Measurements from ENCODE around the gene LCN9.

Gene LCN9
- long read RNA-seq, result 0 reads

- peaks cover 2% of the 10 kb centered on the region for H3K27me3 ChIP-seq (ENCODE audit: insufficient read depth, poor library complexity, severe bottlenecking)
- no peak for TF ChIP-seq SPI1 (IDR thresholded peaks at IDR 0.05; ENCODE audit: borderline replicate concordance, low read depth)
- no peak for TF ChIP-seq POLR2AphosphoS5 (IDR thresholded peaks at IDR 0.05; ENCODE audit: low read depth)
- no peak for TF ChIP-seq REST (IDR thresholded peaks at IDR 0.05; ENCODE audit: insufficient replicate concordance, low read depth)
- TF ChIP-seq CTCF (IDR thresholded peaks at IDR 0.05; ENCODE audit: insufficient read depth, low read length), result no peak
- TF ChIP-seq GABPA (IDR thresholded peaks at IDR 0.05; ENCODE audit: low read depth), result no peak
- DNase-seq (ENCODE audit: low read depth in 1 of 2, low spot score in 1 of 2), result no peak
These were observed at the start of gene LCN9 for GRCh38 chr9:135662758-135663450. Gene LCN9 (plus strand): TSS chr9:135663309. CDS start chr9:135663322, 13 bp downstream.

GRCh38 chr9:135613946-135614805, 48.9 kb upstream of the LCN9 start:
- H3K27me3 ChIP-seq (ENCODE audit: insufficient read depth, poor library complexity, severe bottlenecking), result no peaks in the 10 kb centered on the region
- no peak for DNase-seq (ENCODE audit: low read depth in 1 of 2, low spot score in 1 of 2)
- TF ChIP-seq SPI1 (IDR thresholded peaks at IDR 0.05; ENCODE audit: borderline replicate concordance, low read depth), result no peak
- TF ChIP-seq CTCF (IDR thresholded peaks at IDR 0.05; ENCODE audit: insufficient read depth, low read length), result no peak
- TF ChIP-seq GABPA (IDR thresholded peaks at IDR 0.05; ENCODE audit: low read depth), result no peak
- no peak for TF ChIP-seq POLR2AphosphoS5 (IDR thresholded peaks at IDR 0.05; ENCODE audit: low read depth)
- TF ChIP-seq REST (IDR thresholded peaks at IDR 0.05; ENCODE audit: insufficient replicate concordance, low read depth), result no peak

More at GRCh38 chr9:135662758-135663450, at the start of gene LCN9:
- Histone ChIP-seq H3K27ac (replicated peaks) (no peak within 1 kb of the TSS), H3K4me3 (replicated peaks; ENCODE audit: insufficient read depth, low read length) (no peak within 1 kb of the TSS)

GRCh38 chr9:135614821-135615665, 48.1 kb upstream of the LCN9 start:
- TF ChIP-seq POLR2AphosphoS5 (IDR thresholded peaks at IDR 0.05; ENCODE audit: low read depth), result no peak
- TF ChIP-seq SPI1 (IDR thresholded peaks at IDR 0.05; ENCODE audit: borderline replicate concordance, low read depth), result no peak
- no peak for TF ChIP-seq CTCF (IDR thresholded peaks at IDR 0.05; ENCODE audit: insufficient read depth, low read length)
- no peak for TF ChIP-seq REST (IDR thresholded peaks at IDR 0.05; ENCODE audit: insufficient replicate concordance, low read depth)
- no peak for TF ChIP-seq GABPA (IDR thresholded peaks at IDR 0.05; ENCODE audit: low read depth)
- Histone ChIP-seq H3K27me3 (ENCODE audit: insufficient read depth, poor library complexity, severe bottlenecking) (no peaks in the 10 kb centered on the region), H3K4me3 (replicated peaks; ENCODE audit: insufficient read depth, low read length) (no peak overlapping the region), H3K27ac (replicated peaks) (no peak overlapping the region)
- DNase-seq (ENCODE audit: low read depth in 1 of 2, low spot score in 1 of 2), result no peak

More at GRCh38 chr9:135613946-135614805, 48.9 kb upstream of the LCN9 start:
- Histone ChIP-seq H3K4me3 (replicated peaks; ENCODE audit: insufficient read depth, low read length) (no peak overlapping the region), H3K27ac (replicated peaks) (no peak overlapping the region)

Data from HL-60 (cell line).